Stimulated activated CD4-positive, alpha-beta T cell treated with anti-CD3 and anti-CD28 coated beads, Interleukin-1b, Interleukin-23, amount 100 ng/mL, for 4 hours (primary cell): Measurements from ENCODE around the gene PLCL1.
"Not testable (repeated sequence)": the region's sequence is repeated elsewhere in the genome, so short reads cannot be mapped to it uniquely, and the experiment has no call there.

Experiments
- DNase-seq, 2 donors: peaks; one replicate each; pipeline ENCODE4 v3.0.0-alpha.2; 2020; ENCODE audit warnings: low read depth in 2 of 2

Gene PLCL1

GRCh38 chr2:197810016-197810415 is 5.6 kb downstream of the PLCL1 start:
- DNase-seq, result no peak

GRCh38 chr2:197810491-197810890 is 6.1 kb downstream of the PLCL1 start:
- DNase-seq, result no peak

GRCh38 chr2:197813093-197813787 is 8.8 kb downstream of the PLCL1 start:
- no peak for DNase-seq

GRCh38 chr2:197814526-197814925 is 10.1 kb downstream of the PLCL1 start:
- DNase-seq, result no peak

GRCh38 chr2:197821550-197822289 is 17.3 kb downstream of the PLCL1 start:
- no peak for DNase-seq

GRCh38 chr2:197822333-197822732 is 17.9 kb downstream of the PLCL1 start:
- no peak for DNase-seq

GRCh38 chr2:197827618-197828017 is 23.2 kb downstream of the PLCL1 start:
- no peak for DNase-seq

GRCh38 chr2:197828464-197829135 is 24.2 kb downstream of the PLCL1 start:
- no peak for DNase-seq

GRCh38 chr2:197834771-197835170 is 30.4 kb downstream of the PLCL1 start:
- DNase-seq, result not testable (repeated sequence)

GRCh38 chr2:197835293-197835692 is 30.9 kb downstream of the PLCL1 start:
- DNase-seq, result no peak

GRCh38 chr2:197838036-197838435 is 33.6 kb downstream of the PLCL1 start:
- no peak for DNase-seq

GRCh38 chr2:197838579-197838978 is 34.2 kb downstream of the PLCL1 start:
- no peak for DNase-seq

- DNase-seq, result no peak
Measured at GRCh38 chr2:197839327-197839726, 34.9 kb downstream of the PLCL1 start.

- DNase-seq, result no peak
Measured at GRCh38 chr2:197839856-197840255, 35.5 kb downstream of the PLCL1 start.

GRCh38 chr2:197846128-197846527 is 41.7 kb downstream of the PLCL1 start:
- no peak for DNase-seq

GRCh38 chr2:197846777-197847176 is 42.4 kb downstream of the PLCL1 start:
- no peak for DNase-seq

GRCh38 chr2:197847651-197848401 is 43.4 kb downstream of the PLCL1 start:
- DNase-seq, result no peak

- DNase-seq, result no peak
Measured at GRCh38 chr2:197848602-197849001, 44.2 kb downstream of the PLCL1 start.

GRCh38 chr2:197850882-197851450 is 46.6 kb downstream of the PLCL1 start:
- DNase-seq, result no peak

- DNase-seq, result no peak
Measured at GRCh38 chr2:197851451-197851850, 47.1 kb downstream of the PLCL1 start.

GRCh38 chr2:197852108-197852507 is 47.7 kb downstream of the PLCL1 start:
- DNase-seq, result no peak

GRCh38 chr2:197853549-197853948 is 49.2 kb downstream of the PLCL1 start:
- no peak for DNase-seq
